GM21447 (cell line): Measurements from ENCODE around the gene NDUFA11.

Experiments
- ATAC-seq: cut with Tn5 transposase; IDR thresholded peaks from one replicate; pipeline ENCODE4 v1.9.1; 2021; ENCODE audit not compliant: unreplicated experiment

The NDUFA11 gene

GRCh38 chr19:5903624-5904351 lies at the start of gene NDUFA11:
Gene NDUFA11, minus strand, starts transcription at chr19:5903790. Its CDS starts 82 bp downstream, at chr19:5903708.
- ATAC-seq = peak; percentile 39

- no peak for ATAC-seq
These were observed 49.5 kb upstream of the NDUFA11 start for GRCh38 chr19:5953030-5953589.

GRCh38 chr19:5952193-5953029 lies 48.8 kb upstream of the NDUFA11 start:
- no peak for ATAC-seq

GRCh38 chr19:5951338-5951861 lies 47.8 kb upstream of the NDUFA11 start:
- no peak for ATAC-seq

GRCh38 chr19:5950741-5951140 lies 47.2 kb upstream of the NDUFA11 start:
- ATAC-seq = no peak

GRCh38 chr19:5949792-5950305 lies 46.3 kb upstream of the NDUFA11 start:
- no peak for ATAC-seq

GRCh38 chr19:5948752-5949564 lies 45.4 kb upstream of the NDUFA11 start:
- ATAC-seq = no peak

GRCh38 chr19:5947435-5947834 lies 43.8 kb upstream of the NDUFA11 start:
- no peak for ATAC-seq

GRCh38 chr19:5943623-5944022 lies 40.0 kb upstream of the NDUFA11 start:
- no peak for ATAC-seq

- no peak for ATAC-seq
These were observed 39.5 kb upstream of the NDUFA11 start for GRCh38 chr19:5943045-5943444.

- ATAC-seq = no peak
These were observed 38.1 kb upstream of the NDUFA11 start for GRCh38 chr19:5941673-5942072.

- ATAC-seq = no peak
These were observed 36.9 kb upstream of the NDUFA11 start for GRCh38 chr19:5940260-5941208.

- ATAC-seq = no peak
These were observed 34.0 kb upstream of the NDUFA11 start for GRCh38 chr19:5937550-5937949.

- ATAC-seq = no peak
These were observed 32.7 kb upstream of the NDUFA11 start for GRCh38 chr19:5936292-5936592.

GRCh38 chr19:5935473-5936291 lies 32.1 kb upstream of the NDUFA11 start:
- ATAC-seq = no peak

GRCh38 chr19:5934774-5935472 lies 31.3 kb upstream of the NDUFA11 start:
- ATAC-seq = no peak

- ATAC-seq = no peak
These were observed 30.4 kb upstream of the NDUFA11 start for GRCh38 chr19:5934069-5934401.

- no peak for ATAC-seq
These were observed 29.9 kb upstream of the NDUFA11 start for GRCh38 chr19:5933391-5934068.
